Thyroid gland (tissue), 4 donors: ENCODE measurements around the gene WAPL.
A peak's percentile ranks its signal among the peaks of the same experiment; 100 is the strongest.

ENCODE experiments used
- POLR2A ChIP-seq, 2 donors: fragments of 450-650 bp; IDR thresholded peaks; one replicate each; pipeline ENCODE4 v1.6.1; 2017; ENCODE audit warnings: antibody characterized with exemption in 2 of 2, mild to moderate bottlenecking in 2 of 2, moderate library complexity in 1 of 2
- TF ChIP-seq, protein P1 (sequence below), 6 experiments: fragments of 200-600 bp in 3 of 6; fragments of 450-650 bp in 3 of 6; sonication (generic) in 3 of 6; IDR thresholded peaks; one replicate each; pipeline ENCODE4 v1.5.1; 2016 to 2019; ENCODE audit warnings: antibody characterized with exemption in 6 of 6, mild to moderate bottlenecking in 2 of 6, inconsistent platforms in 1 of 6, moderate library complexity in 1 of 6

- no peak for TF ChIP-seq POLR2A (IDR thresholded peaks at IDR 0.05)
- TF ChIP-seq, protein P1, sequence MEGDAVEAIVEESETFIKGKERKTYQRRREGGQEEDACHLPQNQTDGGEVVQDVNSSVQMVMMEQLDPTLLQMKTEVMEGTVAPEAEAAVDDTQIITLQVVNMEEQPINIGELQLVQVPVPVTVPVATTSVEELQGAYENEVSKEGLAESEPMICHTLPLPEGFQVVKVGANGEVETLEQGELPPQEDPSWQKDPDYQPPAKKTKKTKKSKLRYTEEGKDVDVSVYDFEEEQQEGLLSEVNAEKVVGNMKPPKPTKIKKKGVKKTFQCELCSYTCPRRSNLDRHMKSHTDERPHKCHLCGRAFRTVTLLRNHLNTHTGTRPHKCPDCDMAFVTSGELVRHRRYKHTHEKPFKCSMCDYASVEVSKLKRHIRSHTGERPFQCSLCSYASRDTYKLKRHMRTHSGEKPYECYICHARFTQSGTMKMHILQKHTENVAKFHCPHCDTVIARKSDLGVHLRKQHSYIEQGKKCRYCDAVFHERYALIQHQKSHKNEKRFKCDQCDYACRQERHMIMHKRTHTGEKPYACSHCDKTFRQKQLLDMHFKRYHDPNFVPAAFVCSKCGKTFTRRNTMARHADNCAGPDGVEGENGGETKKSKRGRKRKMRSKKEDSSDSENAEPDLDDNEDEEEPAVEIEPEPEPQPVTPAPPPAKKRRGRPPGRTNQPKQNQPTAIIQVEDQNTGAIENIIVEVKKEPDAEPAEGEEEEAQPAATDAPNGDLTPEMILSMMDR (IDR thresholded peaks at IDR 0.05) = peak in 5 of 6 experiments; percentile 46 to 88 (median 76)
These were observed 1.8 kb upstream of the WAPL start for GRCh38 chr10:86523348-86523747.
